SK-N-MC (cell line): ENCODE results near the gene CTCF.

ENCODE experiments used
- EZH2 ChIP-seq: fragments of 200-600 bp; sonication (generic); IDR thresholded peaks from one replicate; pipeline ENCODE4 v1.6.1; 2017; ENCODE audit warnings: antibody characterized with exemption
- FOXP2 ChIP-seq: optimal IDR thresholded peaks from 2 replicates; pipeline ENCODE3; 2011; ENCODE audit warnings: mild to moderate bottlenecking, moderate library complexity; ENCODE audit not compliant: insufficient read depth; ENCODE audit errors: extremely low read length, control extremely low read depth
- POLR2AphosphoS5 ChIP-seq: IDR thresholded peaks from 2 replicates; pipeline ENCODE4 v1.6.1; 2012; ENCODE audit warnings: mild to moderate bottlenecking, low read depth, low read length, borderline replicate concordance

DNA sequence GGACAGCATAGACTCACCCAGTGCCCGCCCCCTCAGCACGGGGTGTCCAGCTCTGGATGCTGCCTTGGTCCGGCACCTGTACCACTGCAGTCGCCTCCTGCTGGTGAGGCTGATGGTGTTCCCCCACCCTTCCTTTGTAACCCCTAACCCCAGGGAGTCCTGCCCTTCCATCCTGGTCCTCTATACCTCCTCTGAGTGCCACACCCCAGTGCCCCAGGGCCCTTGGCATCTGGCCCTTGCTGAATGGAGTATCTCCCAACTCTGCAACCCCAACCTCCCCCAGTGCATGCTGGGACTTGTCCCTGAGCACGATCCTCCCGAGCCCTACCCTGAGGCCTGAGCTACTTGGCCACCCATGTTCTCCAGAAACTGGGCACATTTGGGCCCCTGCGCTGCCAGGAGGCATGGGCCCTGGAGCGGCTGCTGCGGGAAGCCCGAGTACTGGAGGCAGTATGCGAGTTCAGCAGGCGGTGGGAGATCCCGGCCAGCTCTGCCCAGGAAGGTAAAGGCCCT lies 17.9 kb upstream of the CTCF start:
- TF ChIP-seq POLR2AphosphoS5 (no peak), EZH2 (no peak), FOXP2 (no peak)
